ENCODE data around the gene PRG2. TPM values are rescaled to one million over a fixed set of nuclear protein-coding genes. Genes with fewer than 3 reads are reported as not detected.

The PRG2 gene
- total RNA-seq, 1 donor from 2014 or later, result not detected

- Histone ChIP-seq H3K9me3 (no peaks in the 10 kb centered on the region), H3K4me3 (no peak overlapping the region), H3K27me3 (no peaks in the 10 kb centered on the region), H3K36me3 (no peaks in the 10 kb centered on the region), H3K4me1 (no peaks in the 10 kb centered on the region), H3K27ac (no peak overlapping the region)
- intact Hi-C loops (cut with DNase I), result no loop called here
- TF ChIP-seq CTCF (IDR thresholded peaks at IDR 0.05), result no peak
- no peak for DNase-seq
- no peak for ATAC-seq
These were observed 14.1 kb downstream of the PRG2 start for GRCh38 chr11:57376095-57377090.

DNA sequence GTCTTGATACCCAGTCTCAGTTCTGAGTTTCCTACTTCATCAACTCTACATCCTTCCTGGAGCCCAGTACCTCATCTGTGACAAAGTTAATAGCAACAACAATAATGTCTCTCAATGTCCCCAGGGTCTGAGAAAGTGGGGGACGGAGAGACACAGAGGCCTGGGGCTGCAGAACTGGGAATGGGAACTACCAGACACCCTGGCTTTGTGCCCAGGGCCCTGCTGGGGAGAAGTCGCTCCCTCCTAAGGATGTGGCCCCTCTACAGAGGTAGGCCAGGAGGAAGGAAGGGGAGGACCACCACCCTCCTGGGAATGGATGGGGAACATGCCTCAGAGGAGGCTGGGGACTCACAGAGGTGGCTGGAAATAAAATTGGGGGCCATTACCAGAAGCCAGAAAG is 15.0 kb downstream of the PRG2 start:
- H3K36me3 ChIP-seq, result no peaks in the 10 kb centered on the region
- ATAC-seq, result no peak
- H3K27ac ChIP-seq, result no peak overlapping the region
- H3K4me1 ChIP-seq, result no peaks in the 10 kb centered on the region
- H3K4me3 ChIP-seq, result no peak overlapping the region
- intact Hi-C loops (cut with DNase I), result no loop called here
- no peak for DNase-seq
- no peaks in the 10 kb centered on the region for H3K9me3 ChIP-seq
- TF ChIP-seq CTCF (IDR thresholded peaks at IDR 0.05), result no peak
- no peaks in the 10 kb centered on the region for H3K27me3 ChIP-seq

GRCh38 chr11:57374966-57375365 is 15.5 kb downstream of the PRG2 start:
- TF ChIP-seq CTCF (IDR thresholded peaks at IDR 0.05), result no peak

GRCh38 chr11:57373146-57373545 is 17.3 kb downstream of the PRG2 start:
- TF ChIP-seq CTCF (IDR thresholded peaks at IDR 0.05), result no peak
- intact Hi-C loops (cut with DNase I), result no loop called here
- DNase-seq (no peak), ATAC-seq (no peak)
- Histone ChIP-seq H3K36me3 (no peaks in the 10 kb centered on the region), H3K9me3 (no peaks in the 10 kb centered on the region), H3K27ac (no peak overlapping the region), H3K27me3 (no peaks in the 10 kb centered on the region), H3K4me3 (no peak overlapping the region), H3K4me1 (no peaks in the 10 kb centered on the region)

More at GRCh38 chr11:57374966-57375365, 15.5 kb downstream of the PRG2 start:
- no peaks in the 10 kb centered on the region for H3K4me1 ChIP-seq
- no peak overlapping the region for H3K27ac ChIP-seq
- no peak overlapping the region for H3K4me3 ChIP-seq
- no peak for ATAC-seq
- intact Hi-C loops (cut with DNase I), result no loop called here
- no peaks in the 10 kb centered on the region for H3K27me3 ChIP-seq
- H3K36me3 ChIP-seq, result no peaks in the 10 kb centered on the region
- no peak for DNase-seq
- no peaks in the 10 kb centered on the region for H3K9me3 ChIP-seq

DNA sequence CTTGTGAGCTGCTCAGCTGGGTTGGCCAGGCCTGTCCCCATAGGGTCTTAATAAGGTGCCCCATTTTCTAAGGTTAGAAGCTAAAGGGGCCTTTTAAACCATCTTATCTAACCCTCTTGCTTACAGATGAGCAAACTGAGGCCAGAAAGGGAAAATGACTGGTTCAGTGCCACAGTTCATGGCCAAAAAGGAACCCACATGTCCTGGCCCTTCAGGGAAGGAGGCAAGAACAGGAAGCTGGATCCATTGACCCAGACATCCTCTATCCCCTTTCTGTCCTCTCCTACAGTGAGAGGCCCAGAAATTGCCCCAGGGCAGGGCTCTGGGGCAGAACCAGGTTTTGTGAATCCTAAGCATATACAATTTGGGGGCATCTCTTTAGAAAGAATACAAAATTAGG is 19.5 kb downstream of the PRG2 start:
- Histone ChIP-seq H3K27ac (no peak overlapping the region), H3K9me3 (no peaks in the 10 kb centered on the region), H3K27me3 (no peaks in the 10 kb centered on the region), H3K4me1 (no peaks in the 10 kb centered on the region), H3K4me3 (no peak overlapping the region), H3K36me3 (no peaks in the 10 kb centered on the region)
- DNase-seq (no peak), ATAC-seq (no peak)
- intact Hi-C loops (cut with DNase I), result no loop called here
- no peak for TF ChIP-seq CTCF (IDR thresholded peaks at IDR 0.05)
